ENCODE results near the gene EOMES.

The EOMES gene

GRCh38 chr3:27756877-27757276, 34.8 kb upstream of the EOMES start:
- H3K27ac ChIP-seq (ENCODE audit: low read depth, low read length): no peak overlapping the region
- H3K4me1 ChIP-seq (ENCODE audit: control insufficient read depth, low read length): no peaks in the 10 kb centered on the region
- no peaks in the 10 kb centered on the region for H3K9me2 ChIP-seq (replicated peaks; ENCODE audit: control insufficient read depth, low read length)
- no peaks in the 10 kb centered on the region for H3K79me2 ChIP-seq (ENCODE audit: control insufficient read depth, low read length)
- no peak overlapping the region for H3K4me3 ChIP-seq (ENCODE audit: low read length)
- H3K4me2 ChIP-seq (ENCODE audit: low read length): no peak overlapping the region
- H3K9me3 ChIP-seq (ENCODE audit: control insufficient read depth, insufficient read depth, low read length): no peaks in the 10 kb centered on the region
- H4K20me1 ChIP-seq (ENCODE audit: control insufficient read depth, insufficient read depth, low read depth, low read length): no peaks in the 10 kb centered on the region
- no peaks in the 10 kb centered on the region for H3K36me3 ChIP-seq (ENCODE audit: control insufficient read depth, low read length)
- H3F3A ChIP-seq (ENCODE audit: control insufficient read depth, insufficient read depth): no peaks in the 10 kb centered on the region
- TF ChIP-seq CTCF (IDR thresholded peaks at IDR 0.05; ENCODE audit: low read depth, low read length, poor library complexity, severe bottlenecking): no peak
- TF ChIP-seq EZH2phosphoT487 (IDR thresholded peaks at IDR 0.05; ENCODE audit: borderline replicate concordance, low read length): no peak
- no peaks in the 10 kb centered on the region for H3K27me3 ChIP-seq (ENCODE audit: control insufficient read depth, low read length)

- H3K36me3 ChIP-seq (ENCODE audit: control insufficient read depth, low read length): no peaks in the 10 kb centered on the region
- H3K79me2 ChIP-seq (ENCODE audit: control insufficient read depth, low read length): no peaks in the 10 kb centered on the region
- no peak overlapping the region for H3K4me3 ChIP-seq (ENCODE audit: low read length)
- no peaks in the 10 kb centered on the region for H3K9me3 ChIP-seq (ENCODE audit: control insufficient read depth, insufficient read depth, low read length)
- H3K27ac ChIP-seq (ENCODE audit: low read depth, low read length): no peak overlapping the region
- no peaks in the 10 kb centered on the region for H3K9me2 ChIP-seq (replicated peaks; ENCODE audit: control insufficient read depth, low read length)
- no peaks in the 10 kb centered on the region for H3K27me3 ChIP-seq (ENCODE audit: control insufficient read depth, low read length)
- no peaks in the 10 kb centered on the region for H3F3A ChIP-seq (ENCODE audit: control insufficient read depth, insufficient read depth)
- TF ChIP-seq CTCF (IDR thresholded peaks at IDR 0.05; ENCODE audit: low read depth, low read length, poor library complexity, severe bottlenecking): no peak
- TF ChIP-seq EZH2phosphoT487 (IDR thresholded peaks at IDR 0.05; ENCODE audit: borderline replicate concordance, low read length): no peak
- H4K20me1 ChIP-seq (ENCODE audit: control insufficient read depth, insufficient read depth, low read depth, low read length): no peaks in the 10 kb centered on the region
- no peaks in the 10 kb centered on the region for H3K4me1 ChIP-seq (ENCODE audit: control insufficient read depth, low read length)
- no peak overlapping the region for H3K4me2 ChIP-seq (ENCODE audit: low read length)
Measured at GRCh38 chr3:27752926-27753325, 30.8 kb upstream of the EOMES start.

GRCh38 chr3:27749643-27750042, 27.5 kb upstream of the EOMES start:
- no peaks in the 10 kb centered on the region for H3F3A ChIP-seq (ENCODE audit: control insufficient read depth, insufficient read depth)

More at GRCh38 chr3:27749643-27750042, 27.5 kb upstream of the EOMES start:
- no peaks in the 10 kb centered on the region for H3K4me1 ChIP-seq (ENCODE audit: control insufficient read depth, low read length)
- no peaks in the 10 kb centered on the region for H3K79me2 ChIP-seq (ENCODE audit: control insufficient read depth, low read length)
- no peaks in the 10 kb centered on the region for H3K27me3 ChIP-seq (ENCODE audit: control insufficient read depth, low read length)
- no peaks in the 10 kb centered on the region for H3K9me3 ChIP-seq (ENCODE audit: control insufficient read depth, insufficient read depth, low read length)
- H3K27ac ChIP-seq (ENCODE audit: low read depth, low read length): no peak overlapping the region
- H3K9me2 ChIP-seq (replicated peaks; ENCODE audit: control insufficient read depth, low read length): no peaks in the 10 kb centered on the region
- TF ChIP-seq EZH2phosphoT487 (IDR thresholded peaks at IDR 0.05; ENCODE audit: borderline replicate concordance, low read length) (no peak), CTCF (IDR thresholded peaks at IDR 0.05; ENCODE audit: low read depth, low read length, poor library complexity, severe bottlenecking) (no peak)
- H3K36me3 ChIP-seq (ENCODE audit: control insufficient read depth, low read length): no peaks in the 10 kb centered on the region
- no peak overlapping the region for H3K4me3 ChIP-seq (ENCODE audit: low read length)
- no peak overlapping the region for H3K4me2 ChIP-seq (ENCODE audit: low read length)
- no peaks in the 10 kb centered on the region for H4K20me1 ChIP-seq (ENCODE audit: control insufficient read depth, insufficient read depth, low read depth, low read length)

Data from DOHH2 (cell line).